Measurements from ENCODE around the gene PRPS2.

The PRPS2 gene

GRCh38 chrX:12791257-12792228, at the start of gene PRPS2:
TSS of gene PRPS2 (plus strand) at chrX:12791412. CDS start at chrX:12791498, 86 bp downstream.
- peak; percentile 61 for DNase-seq (ENCODE audit: low read depth)
- peak within 1 kb of the TSS; percentile 80 for H3K4me3 ChIP-seq (ENCODE audit: low read depth, low read length)
- no peak for TF ChIP-seq CTCF (IDR thresholded peaks at IDR 0.05; ENCODE audit: insufficient read depth, low read depth, low read length, missing control alignments)

- no peak overlapping the region for H3K4me3 ChIP-seq (ENCODE audit: low read depth, low read length)
- DNase-seq (ENCODE audit: low read depth): no peak
- no peak for TF ChIP-seq CTCF (IDR thresholded peaks at IDR 0.05; ENCODE audit: insufficient read depth, low read depth, low read length, missing control alignments)
Measured at GRCh38 chrX:12741416-12741815, 49.8 kb upstream of the PRPS2 start.

GRCh38 chrX:12747433-12747832, 43.8 kb upstream of the PRPS2 start:
- no peak for DNase-seq (ENCODE audit: low read depth)
- no peak overlapping the region for H3K4me3 ChIP-seq (ENCODE audit: low read depth, low read length)
- no peak for TF ChIP-seq CTCF (IDR thresholded peaks at IDR 0.05; ENCODE audit: insufficient read depth, low read depth, low read length, missing control alignments)

- no peak for DNase-seq (ENCODE audit: low read depth)
- H3K4me3 ChIP-seq (ENCODE audit: low read depth, low read length): no peak overlapping the region
- no peak for TF ChIP-seq CTCF (IDR thresholded peaks at IDR 0.05; ENCODE audit: insufficient read depth, low read depth, low read length, missing control alignments)
Measured at GRCh38 chrX:12751887-12752286, 39.3 kb upstream of the PRPS2 start.

GRCh38 chrX:12753366-12753765, 37.8 kb upstream of the PRPS2 start:
- TF ChIP-seq CTCF (IDR thresholded peaks at IDR 0.05; ENCODE audit: insufficient read depth, low read depth, low read length, missing control alignments): no peak
- DNase-seq (ENCODE audit: low read depth): no peak

GRCh38 chrX:12758291-12758690, 32.9 kb upstream of the PRPS2 start:
- no peak for DNase-seq (ENCODE audit: low read depth)
- TF ChIP-seq CTCF (IDR thresholded peaks at IDR 0.05; ENCODE audit: insufficient read depth, low read depth, low read length, missing control alignments): no peak
- H3K4me3 ChIP-seq (ENCODE audit: low read depth, low read length): no peak overlapping the region

More at GRCh38 chrX:12753366-12753765, 37.8 kb upstream of the PRPS2 start:
- no peak overlapping the region for H3K4me3 ChIP-seq (ENCODE audit: low read depth, low read length)
